Astrocyte of the hippocampus (primary cell): Measurements from ENCODE around the gene DOCK10.
"Not testable (repeated sequence)": the region's sequence is repeated elsewhere in the genome, so short reads cannot be mapped to it uniquely, and the experiment has no call there.

Experiments used
- DNase-seq: peaks from one replicate; pipeline ENCODE4 v3.0.0; 2011; ENCODE audit warnings: low read depth, low spot score

Gene DOCK10

GRCh38 chr2:224948859-224949258 is 93.4 kb downstream of the DOCK10 start:
- no peak for DNase-seq

- no peak for DNase-seq
Measured at GRCh38 chr2:224948005-224948404, 94.3 kb downstream of the DOCK10 start.

DNA sequence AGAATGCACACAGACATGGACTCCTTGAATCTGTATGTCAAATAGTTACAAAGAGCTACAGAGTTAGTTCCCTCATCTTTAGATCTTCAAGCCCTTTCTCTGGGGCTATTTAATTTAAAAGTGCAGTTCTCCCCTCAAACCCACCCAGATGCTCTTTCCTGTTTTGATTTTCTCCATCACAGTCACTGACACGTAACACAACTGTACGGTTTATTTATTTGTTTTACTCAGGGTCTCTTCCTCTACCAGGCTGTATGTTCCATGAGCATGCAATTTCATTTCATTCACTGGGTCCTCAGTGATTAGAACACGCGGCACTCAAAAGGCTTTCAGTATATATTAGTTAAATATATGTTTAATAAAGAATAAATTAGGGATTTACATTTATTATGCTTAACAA is 94.7 kb downstream of the DOCK10 start:
- no peak for DNase-seq

DNA sequence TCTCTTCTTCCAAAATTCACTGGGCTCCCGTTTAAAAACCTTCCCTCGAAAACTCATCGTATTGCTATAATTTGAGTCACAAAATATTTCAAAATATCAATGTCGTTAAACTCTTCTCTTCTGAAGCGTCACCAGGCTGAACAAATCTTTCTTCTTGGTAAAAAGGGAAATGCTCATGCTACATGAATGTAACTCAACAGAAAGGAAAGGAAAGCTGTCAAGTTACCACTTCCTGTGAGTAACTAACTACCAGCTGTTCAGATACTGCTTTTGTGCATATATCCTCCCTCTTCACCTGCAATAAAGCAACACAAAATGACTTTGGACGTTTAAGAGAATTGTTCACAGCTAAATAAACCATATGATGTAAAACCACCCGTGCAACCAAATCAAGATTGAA is 95.4 kb downstream of the DOCK10 start:
- DNase-seq = no peak

- DNase-seq = no peak
Measured at GRCh38 chr2:224944707-224945547, 97.3 kb downstream of the DOCK10 start.

- DNase-seq = not testable (repeated sequence)
Measured at GRCh38 chr2:224943601-224944041, 98.6 kb downstream of the DOCK10 start.

DNA sequence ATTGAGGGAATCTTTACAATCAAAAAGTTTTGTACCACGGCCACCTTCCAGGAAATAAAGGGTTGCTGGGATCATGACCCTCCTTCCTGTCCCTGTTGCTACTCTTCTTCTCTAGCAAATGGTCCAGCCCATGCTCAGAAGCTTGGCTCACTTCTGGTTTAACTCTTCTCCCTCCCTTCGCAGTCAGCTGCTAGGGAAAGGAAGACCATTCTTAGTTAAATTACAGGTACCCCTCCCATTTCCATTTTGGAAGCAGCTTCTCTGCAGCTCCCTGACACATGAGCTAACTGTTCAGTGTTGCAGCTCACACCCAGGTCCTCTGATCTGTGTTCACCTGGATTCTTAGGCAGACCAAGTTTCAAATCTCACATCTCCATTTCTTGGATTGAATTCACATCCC is 100.3 kb downstream of the DOCK10 start:
- DNase-seq = no peak

- DNase-seq = no peak
Measured at GRCh38 chr2:224940618-224941017, 101.7 kb downstream of the DOCK10 start.

GRCh38 chr2:224938651-224939182 is 103.6 kb downstream of the DOCK10 start:
- DNase-seq = no peak

- DNase-seq = no peak
Measured at GRCh38 chr2:224937887-224938286, 104.4 kb downstream of the DOCK10 start.

- peak; percentile 78 for DNase-seq
Measured at GRCh38 chr2:224934526-224935188, 107.6 kb downstream of the DOCK10 start.

DNA sequence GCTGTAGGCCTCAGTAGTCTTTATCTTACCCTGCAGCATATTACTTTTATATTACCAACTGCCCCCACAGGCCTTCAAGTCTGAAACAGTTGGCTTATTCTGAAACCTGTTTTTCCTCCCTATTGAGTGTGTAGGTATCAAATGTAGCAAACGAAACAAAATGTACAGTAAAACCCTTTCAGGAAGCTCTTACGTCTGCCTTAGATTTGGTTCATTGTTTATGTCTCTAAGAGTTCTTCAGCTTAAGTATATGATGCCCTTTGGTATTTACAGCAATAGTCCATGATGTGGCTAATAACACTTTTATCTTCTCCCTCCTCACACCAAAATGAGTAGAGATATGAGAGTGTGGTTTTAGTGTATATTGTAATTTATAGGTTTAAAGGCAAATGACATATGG is 108.8 kb downstream of the DOCK10 start:
- no peak for DNase-seq

- no peak for DNase-seq
Measured at GRCh38 chr2:224932522-224932921, 109.7 kb downstream of the DOCK10 start.

GRCh38 chr2:224931956-224932355 is 110.3 kb downstream of the DOCK10 start:
- DNase-seq = no peak

DNA sequence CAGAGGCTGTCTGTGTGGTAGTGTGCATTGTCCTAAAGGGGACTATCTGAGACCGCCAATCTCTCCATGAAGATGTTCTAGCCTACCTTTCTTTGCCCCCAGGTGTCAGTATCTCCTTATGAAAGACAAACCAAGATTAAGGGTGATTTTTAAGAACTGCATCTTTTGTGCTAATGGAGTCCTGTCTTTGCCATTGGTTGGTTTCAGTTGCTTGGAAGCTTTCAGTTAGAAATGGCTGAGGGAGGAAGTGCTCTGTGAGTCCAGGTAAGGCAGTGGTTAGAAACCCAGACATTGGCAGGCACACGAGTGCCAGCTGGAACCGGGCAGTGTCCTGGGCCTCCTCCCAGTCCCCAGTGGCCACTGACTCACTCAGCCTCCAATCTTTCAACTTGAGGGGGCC is 111.3 kb downstream of the DOCK10 start:
- no peak for DNase-seq

- no peak for DNase-seq
Measured at GRCh38 chr2:224930124-224930523, 112.1 kb downstream of the DOCK10 start.

DNA sequence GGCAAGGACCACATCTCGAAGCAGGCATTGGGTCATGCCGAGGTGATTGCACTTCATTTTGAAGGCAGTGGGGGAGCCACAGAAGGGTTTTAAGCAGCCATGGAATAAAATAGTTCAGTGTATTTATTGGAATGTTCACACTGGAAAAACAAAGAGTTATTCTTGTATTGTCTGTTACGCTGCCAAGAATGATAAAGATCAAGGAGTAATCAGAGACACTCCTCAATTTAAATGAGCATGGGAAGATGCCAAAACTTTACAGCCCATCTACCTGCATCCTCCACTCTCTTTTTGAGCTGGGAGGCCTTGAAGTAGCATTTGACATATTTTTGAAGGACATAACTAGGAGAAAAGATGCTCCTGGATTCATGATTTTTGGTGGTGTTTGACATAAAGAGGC is 112.8 kb downstream of the DOCK10 start:
- no peak for DNase-seq

GRCh38 chr2:224927646-224928173 is 114.6 kb downstream of the DOCK10 start:
- peak; percentile 67 for DNase-seq

DNA sequence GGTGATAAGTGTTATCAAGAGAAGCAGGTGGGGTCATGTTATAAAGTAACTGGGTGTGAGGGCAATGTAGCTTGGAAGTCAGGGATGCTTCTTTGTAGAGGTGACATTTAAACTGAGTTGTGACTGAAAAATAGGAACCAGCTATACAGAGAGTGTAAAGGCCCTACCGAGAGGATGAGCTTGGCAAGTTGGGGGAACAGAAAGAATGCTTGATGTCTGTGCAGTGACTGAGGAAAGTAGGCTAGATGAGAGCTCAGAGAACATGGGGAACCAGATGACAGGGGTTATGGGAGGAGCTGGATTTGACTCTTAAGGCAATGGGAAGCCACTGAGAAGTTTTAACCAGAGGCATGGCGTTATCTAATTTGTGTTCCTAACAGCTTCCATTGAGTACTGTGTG is 115.3 kb downstream of the DOCK10 start:
- no peak for DNase-seq

GRCh38 chr2:224925810-224926100 is 116.5 kb downstream of the DOCK10 start:
- DNase-seq = no peak

- no peak for DNase-seq
Measured at GRCh38 chr2:224925061-224925809, 117.0 kb downstream of the DOCK10 start.

DNA sequence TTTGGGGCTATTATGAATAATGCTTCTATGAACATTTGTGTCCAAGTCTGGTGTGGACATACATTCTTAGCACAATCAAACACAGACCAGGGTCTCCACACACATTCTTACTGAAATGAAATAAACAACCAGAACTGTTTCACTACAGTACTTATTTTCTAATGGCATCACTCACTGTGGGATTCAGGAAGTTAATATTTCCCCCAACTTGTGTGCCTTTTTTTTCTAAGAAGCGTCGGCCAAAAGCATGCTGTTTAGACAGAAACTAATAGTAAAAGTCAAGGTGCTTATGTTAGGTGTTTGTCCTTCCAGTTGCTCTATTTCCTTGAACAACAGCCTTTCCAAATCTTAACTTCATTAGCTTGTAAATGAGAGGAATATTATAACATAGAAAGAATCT is 117.6 kb downstream of the DOCK10 start:
- no peak for DNase-seq
